CD1c-positive myeloid dendritic cell (primary cell): ENCODE results near the gene SLC51B.
"Not testable (repeated sequence)": the region's sequence is repeated elsewhere in the genome, so short reads cannot be mapped to it uniquely, and the experiment has no call there.

Experiments used
- DNase-seq: peaks from one replicate; pipeline ENCODE4 v3.0.0-alpha.2; 2016; ENCODE audit errors: extremely low spot score

The SLC51B gene

DNA sequence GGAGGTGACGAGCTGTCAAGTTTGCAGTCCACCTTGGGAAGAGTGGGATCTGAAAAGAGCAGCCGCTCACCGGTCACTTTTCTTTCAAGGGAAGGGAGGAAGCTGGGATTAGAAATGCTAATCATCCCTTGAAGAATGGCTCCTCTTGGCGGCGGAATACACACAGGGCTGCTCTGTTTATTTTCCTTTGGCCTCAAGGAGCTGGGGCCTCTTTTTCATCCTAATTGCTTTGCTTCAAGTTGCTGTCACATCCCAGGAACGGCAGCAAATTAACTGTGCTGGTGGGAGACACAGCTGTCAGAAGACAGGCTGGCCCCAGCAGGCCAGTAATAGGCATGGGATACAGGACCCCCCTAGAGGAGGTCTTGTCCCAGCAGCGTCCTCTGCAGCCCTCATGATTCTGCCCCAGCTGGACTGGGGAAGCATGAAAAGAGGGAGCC, 38.1 kb downstream of the SLC51B start:
- DNase-seq, result no peak

DNA sequence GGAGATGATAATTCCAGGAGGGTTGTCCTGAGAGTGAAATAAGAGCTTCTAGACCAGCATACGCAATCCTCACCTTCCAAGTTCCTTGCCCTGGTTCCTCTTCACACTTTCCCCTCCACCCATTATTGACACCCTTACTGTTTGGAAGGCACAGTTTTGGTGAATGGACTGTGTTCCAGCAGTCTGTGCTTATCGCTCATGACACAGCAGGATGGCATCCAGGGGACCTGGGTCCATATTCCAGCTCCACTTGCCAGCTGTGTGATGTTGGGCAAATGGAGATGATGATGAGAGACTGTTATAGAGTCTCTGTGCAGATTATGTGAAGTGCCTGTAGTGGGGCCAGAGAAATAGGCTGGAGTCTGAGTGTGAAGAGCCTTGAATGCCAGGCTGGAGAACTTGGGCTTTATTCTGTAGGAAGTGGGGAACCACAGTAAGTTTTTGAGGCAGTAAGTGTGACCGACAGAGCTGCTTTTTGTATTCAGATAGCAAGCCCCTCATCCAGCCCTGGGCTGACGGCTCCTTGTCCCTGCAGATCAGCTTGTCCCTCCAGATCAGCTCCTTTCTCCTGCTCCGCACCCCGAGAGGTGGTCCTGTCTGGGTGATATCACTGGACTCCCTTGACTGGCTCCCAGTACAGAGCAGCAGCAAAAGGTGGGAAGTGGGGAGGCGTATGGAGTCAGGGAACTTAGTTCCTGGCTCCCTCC, 39.5 kb downstream of the SLC51B start:
- DNase-seq, result no peak

DNA sequence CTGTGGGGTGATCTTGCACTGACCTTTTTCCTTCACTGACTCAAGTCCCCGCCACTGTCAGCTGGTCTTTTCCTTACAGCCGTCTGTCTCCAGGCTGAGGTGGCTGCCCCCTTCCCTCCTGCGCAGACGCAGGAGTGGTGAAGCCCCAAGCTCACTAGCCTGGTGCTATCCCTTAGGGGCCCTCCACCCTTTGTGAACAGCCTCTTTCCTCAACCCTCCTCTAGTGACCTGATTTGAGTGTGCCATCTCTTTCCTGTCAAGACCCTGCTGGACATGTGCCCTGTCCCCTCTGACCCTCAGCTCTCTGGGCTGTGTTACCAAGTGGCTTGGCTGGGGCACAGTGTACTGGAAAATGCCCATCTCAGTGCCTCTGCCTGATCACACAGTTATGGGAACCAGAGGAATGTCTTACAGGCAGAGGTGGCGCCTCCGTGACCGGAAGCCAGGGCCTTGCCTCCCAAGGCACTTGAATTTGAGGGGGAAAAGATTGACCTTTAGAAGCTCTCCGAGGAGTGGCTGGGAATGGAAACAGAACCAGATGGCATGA, 40.1 kb downstream of the SLC51B start:
- no peak for DNase-seq

DNA sequence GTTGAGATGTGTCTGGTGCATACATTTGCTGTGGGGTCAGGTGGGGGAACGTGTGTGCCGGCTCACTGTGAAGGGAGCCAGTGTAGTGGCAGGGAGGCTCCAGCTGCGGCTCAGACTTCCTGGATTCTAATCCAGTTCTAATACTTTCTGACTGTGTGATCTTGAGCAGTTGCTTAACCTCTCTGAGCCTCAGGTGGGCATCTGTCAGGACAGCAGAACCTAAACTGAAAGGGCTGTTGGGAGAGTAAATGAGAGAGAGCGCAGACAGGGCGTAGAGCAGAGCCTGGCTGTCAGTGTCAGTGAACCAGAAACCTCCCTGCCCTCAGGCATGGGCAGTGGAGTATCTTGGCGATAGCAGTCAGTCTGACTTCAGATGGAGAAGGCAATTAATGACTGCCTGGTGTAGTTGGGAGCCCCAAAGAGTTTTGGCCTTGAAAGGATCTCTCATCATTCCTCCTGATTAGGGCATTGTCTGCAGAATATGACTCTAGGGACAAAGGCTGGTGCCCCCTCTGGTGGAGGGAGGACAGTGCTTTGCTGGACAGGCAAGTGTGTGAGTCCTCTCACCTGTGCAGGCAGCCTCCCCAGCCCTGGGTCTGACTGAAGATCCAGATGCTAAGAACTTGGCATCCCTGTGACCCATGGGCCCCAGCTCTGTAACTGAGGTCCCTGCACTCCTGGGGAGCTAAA, 40.9 kb downstream of the SLC51B start:
- no peak for DNase-seq

DNA sequence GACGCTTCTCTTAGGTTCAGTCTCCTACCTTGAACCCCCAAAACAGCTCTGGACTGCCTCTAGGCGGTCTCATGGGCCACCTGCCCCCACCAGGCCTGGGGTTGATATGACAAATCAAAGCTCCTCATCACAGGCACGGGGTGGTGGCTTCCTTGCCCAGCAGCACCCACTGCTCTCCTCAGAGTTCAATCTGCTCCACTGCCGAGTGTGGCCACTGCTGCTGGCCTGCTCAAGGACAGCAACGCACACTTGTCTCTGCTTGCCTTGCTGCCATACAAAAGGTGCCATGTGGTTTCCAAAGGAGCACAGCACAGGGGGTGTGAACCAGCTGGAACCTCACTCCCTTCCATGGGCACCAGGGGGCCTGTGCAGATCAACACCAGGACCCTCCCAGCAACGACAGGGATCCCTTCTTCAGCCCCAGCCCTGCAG, 41.5 kb downstream of the SLC51B start:
- no peak for DNase-seq

DNA sequence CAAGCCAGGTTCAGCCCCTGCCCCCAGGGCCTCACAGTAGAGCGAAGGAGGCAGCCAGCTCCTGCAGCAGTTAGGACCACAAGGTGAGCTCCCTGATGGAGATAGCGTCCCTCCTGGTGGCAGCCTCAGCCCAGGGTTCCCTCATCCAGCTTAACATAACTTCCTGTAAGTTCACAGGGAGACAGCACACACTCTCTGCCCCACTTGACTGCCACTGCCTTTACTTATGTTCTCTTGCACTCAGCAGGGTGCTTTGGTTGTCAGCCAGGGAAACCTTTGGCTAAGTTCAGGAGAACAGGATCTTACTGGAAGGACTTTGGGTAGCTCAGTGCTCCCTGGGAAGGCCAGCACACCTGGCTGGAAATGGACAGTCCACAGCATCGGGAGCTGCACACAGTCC, 42.2 kb downstream of the SLC51B start:
- DNase-seq, result no peak

DNA sequence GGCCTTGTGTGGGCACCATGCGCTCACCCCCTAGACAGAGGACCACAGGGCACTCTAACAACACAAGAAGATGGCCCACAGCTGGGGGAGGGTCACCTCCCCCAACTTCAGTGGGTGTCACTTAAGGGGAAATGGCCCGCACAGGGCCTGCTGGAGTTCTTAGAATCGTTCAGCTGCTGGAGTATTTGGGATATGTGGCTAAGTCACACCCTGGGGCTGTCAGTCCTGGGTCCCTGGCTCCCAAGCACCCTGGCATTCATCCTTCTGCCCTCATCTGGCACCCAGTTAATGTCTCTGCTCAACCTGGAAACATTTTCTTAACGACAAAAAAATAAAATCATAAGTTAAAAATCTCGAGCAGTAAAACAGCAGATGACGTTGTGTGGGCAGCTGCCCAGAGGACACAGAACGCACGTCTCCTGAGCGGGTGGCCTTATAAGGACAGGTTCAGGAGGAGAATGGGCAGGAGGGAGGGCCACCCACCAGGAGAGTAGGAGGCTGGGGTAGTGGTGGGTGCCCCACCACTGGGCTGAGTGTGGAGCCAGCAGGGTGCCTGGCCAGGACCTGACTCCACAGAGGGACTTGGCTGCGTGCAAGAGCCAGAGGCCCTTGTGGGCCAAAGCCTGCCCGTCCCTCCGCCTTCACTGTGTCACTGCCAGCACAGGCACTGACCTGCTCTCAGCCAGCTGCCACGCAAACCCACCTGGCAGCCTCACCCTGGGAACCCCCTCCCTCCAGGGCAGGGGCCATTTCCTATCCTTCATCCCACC, 42.9 kb downstream of the SLC51B start:
- DNase-seq, result no peak

DNA sequence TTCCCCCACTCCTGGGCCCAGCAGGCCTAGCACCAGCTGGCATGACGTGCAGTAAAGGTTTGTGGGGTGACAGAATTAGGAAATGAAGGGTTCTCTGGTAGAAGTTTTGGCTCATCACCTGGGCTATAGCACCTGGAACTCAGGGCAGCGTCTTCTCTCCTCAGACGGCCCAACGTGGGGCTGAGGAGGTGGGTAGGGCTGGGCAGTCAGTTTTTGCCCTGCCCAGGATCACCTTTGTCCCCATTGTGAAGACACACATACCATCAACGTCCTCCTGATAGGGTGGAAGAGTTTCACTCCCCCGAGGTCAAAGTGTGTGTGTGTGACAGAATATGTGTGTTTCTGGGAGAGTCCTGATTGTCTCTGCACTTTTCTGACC, 43.4 kb downstream of the SLC51B start:
- DNase-seq, result no peak

DNA sequence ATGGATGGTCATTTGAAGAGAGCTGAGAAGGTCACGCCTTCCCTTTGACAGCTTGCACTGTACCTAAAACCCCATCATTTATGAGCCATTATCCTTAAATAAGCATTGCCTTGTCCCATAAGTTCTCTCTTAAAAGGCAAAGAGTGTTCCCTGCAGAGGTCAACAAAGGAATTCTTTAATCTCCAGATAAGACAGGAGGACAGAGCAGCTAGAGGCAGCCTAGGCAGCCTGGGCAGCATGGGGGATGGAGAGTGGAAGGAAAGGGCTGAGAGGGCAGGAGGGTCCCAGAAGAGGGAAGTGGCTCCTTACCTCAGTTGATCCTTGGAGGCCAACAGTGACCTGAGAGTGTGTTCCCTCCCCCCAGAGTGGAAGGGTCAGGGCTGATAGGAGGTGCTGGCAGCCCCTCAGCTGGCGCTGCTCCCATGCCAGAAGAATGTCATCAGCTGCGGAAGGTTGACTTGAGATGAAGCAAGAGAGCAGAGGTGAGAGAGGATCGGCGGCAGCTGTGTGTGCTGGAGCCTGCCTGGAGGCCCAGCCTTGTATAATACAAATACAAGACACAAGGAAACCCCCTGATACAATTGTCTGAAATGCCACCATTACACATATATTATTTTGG, 44.1 kb downstream of the SLC51B start:
- no peak for DNase-seq

DNA sequence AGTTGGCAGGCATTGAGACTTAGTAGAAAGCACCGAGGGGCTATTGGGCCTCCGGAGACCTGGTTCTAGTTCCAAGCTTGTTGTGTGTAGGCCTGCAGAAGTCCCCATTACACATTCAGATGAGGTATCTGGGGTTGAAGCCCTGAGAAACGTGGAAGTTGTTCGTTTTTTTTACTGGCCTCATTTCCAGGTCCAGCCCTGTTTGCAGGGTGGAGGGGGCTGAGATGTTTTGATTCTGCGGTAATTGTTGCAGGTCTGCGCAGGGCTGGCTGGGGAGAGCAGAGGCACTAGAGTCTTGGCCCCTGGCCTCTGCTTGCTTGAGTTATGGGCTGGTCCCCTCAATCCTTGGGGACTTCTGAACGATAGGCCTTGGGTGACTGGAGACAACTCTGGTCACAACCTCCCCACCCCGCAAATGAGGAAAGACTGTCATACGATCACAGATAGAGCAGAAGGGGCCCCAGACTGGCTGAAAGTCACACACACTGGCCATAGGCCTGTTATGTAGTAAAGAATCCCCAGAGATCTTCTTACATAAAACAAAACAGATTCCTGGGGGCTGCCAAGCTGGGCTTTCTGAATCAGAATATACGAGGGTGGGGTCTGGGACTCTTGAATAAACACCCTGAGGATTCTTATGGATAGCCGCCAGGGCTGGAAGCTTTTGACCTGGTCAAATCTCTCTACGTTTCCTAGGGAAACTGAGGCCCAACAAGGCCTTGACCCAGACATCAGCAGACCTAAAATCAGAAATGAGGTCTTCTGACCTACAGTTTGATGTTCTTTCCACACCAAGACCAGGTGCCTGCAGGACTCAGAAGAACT, 47.0 kb downstream of the SLC51B start:
- no peak for DNase-seq

DNA sequence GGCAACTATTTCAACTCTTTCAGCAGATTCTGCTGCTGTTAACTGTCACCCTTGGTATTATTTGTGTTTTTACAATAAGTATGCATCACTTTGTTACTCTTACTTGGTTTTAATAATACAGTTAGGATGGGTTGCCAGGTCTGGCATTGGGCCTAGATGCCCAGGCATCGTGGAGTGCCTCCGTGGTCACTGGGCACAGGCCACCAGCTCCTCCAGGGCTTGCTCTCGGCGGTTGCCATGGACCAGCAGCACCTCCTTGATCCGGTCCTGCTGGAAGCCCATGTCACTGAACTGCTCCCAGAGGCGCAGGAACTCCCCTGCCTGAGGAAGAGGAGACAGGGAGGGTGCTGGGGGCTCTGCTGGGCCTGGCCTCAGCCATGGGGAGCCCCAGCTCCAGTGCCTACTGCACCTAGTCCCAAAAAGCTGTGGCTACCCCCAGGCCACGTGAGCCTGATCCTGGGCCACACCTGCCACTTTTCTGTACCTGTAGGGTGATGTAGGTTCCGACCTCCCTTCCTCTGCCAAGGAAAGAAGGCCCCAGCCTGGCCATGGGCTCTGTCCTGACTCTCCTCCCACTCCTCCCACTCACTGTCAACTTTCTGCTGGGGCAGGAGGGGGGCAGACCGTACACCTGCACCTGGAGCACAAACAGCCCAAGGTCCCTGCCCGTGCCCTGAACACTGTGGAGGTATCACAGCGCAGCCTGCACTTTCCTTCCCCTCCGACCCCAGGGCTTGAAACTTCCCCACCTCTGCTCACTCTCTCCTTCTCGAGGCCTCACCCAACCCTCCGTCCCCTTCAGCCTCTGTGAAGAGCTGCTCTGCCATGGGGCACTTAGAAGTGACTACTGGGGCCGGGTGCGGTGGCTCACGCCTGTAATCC, 48.0 kb downstream of the SLC51B start:
- DNase-seq, result no peak

DNA sequence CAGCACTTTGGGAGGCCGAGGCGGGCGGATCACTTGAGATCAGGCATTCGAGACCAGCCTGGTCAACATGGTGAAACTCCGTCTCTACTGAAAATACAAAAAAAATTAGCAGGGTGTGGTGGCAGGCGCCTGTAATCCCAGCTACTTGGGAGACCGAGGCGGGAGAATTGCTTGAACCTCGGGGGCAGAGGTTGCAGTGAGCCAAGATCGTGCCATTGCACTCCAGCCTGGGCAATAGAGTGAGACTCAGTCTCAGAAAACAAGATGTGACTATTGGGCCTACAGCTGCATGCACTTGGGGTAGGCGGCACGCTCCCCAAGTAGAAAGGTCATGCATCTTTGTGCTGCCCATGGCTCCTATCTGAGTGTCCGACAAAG, 48.6 kb downstream of the SLC51B start:
- not testable (repeated sequence) for DNase-seq

DNA sequence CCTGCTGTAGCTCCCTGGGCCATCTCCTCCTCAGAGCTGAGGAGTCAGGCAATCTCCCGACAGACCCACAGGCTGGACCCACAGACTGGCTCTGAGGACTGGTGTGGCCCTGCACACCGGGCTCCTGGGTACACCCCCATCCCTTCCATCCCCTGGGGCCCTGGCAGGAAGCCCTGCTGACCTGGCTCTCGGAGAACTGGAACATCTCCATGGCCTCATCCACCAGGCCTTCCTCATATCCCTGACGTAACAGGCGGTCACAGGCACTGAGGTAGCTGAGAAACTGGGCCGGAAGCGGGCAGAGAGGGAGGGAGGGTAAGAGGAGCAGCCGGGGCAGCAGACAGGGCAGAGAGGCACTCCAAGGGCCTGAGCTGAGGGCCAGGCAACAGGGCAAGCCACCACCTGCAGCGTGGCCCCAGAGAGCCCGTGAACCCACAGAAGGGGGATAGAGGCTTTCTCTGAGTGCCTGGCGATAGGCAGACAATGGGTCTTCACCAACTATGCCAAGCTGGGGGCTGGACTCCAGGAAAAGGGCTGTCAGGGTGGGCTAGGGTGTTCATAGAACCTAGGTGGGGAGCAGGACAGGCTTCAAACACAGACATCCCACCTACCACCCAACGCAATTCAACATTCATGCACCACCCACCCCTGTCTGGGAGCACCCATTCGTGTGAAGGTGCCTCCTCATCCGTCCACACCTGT, 49.3 kb downstream of the SLC51B start:
- no peak for DNase-seq

DNA sequence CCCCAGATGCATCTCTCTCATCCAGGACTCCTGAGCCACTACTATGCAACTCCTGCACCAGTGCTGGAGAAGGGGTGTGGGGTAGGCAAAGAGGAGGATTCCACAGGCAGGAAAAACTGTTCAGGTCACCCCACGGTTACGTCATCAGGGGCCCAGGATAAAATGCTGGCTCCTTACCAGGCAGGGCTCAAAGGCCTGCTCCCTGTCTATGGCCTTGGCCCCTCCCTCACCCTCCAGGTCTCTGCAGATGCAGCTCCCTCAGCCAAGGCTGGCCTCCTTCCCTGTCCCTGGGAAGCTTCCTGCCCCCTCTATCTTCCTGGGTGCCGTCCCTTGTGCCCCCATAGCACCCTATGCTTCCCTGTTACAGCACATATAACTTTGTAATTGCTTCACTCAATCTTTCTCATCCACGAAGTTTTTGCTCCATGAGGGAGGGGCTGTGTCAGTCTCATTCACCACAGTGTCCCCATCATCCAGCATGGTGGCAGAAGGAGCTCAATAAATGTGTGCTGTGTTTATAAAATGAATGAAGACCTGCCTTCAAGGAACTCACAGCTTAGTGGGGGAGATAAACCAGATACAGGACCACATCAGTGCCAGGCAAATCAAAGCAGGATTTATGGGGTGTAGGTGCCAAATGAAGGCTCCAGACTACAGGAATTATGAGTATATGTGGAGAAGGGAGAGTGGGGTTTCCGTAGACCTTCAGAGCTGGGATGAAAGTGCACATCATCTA, 50.0 kb downstream of the SLC51B start:
- DNase-seq, result no peak

DNA sequence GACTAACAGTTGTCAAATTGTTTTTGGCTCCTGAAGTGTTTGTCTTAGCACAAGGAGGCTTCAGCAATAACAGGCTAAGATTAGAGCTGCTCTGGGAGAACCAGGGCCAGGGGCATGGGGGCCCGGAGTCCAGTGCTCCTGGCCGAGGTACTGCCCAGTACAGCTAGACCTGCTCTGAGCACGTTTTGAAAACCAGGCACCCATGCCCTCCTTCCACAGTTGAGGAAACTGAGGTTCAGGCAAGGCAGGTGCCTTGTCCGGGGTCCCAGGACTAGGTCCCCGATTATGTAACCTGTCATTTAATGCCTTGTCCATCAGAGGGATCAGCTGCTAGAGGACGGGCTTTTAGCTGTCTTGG, 50.5 kb downstream of the SLC51B start:
- no peak for DNase-seq

DNA sequence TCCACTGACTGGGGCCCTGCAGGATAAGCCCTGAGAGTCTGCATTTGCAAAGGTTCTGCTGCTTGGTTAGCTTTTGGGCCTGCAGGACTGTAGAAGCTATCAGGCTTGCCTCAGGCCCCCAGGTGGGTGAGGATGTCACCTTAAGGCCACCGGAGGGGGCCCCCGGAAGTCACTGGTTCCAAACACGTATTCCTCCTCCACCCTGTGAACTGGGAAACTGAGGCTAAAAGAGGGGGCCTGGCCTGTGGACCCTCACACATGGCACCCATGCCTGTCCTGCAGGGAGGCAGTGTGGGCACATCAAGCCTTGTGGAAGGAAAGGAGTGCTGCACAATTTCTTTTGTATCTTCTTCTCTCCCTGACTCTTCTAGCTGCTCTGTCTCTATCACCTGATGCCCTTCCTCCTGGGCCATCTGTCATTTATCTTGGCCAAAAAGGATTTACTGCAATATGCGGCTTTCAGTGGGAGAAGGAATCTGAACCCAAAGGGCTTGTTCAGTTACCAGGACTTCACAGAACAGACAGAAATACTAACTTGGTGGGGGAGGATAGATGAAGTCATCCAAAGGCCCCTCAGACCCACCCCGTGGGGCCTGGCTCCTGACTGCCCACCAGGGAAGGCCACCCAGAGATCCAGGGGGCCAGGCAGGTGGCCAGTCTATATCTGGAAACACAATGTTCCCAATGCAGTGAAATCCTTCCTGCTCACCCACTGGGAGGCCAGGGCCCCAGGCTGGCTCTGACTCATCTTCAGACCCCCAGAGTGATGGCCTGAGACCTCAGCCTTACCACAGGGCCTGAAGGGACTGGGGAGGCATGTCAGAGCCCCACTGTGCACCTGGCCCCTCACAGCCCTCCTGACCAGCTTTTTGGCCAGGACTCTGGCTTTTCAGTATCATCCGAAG, 51.5 kb downstream of the SLC51B start:
- no peak for DNase-seq

DNA sequence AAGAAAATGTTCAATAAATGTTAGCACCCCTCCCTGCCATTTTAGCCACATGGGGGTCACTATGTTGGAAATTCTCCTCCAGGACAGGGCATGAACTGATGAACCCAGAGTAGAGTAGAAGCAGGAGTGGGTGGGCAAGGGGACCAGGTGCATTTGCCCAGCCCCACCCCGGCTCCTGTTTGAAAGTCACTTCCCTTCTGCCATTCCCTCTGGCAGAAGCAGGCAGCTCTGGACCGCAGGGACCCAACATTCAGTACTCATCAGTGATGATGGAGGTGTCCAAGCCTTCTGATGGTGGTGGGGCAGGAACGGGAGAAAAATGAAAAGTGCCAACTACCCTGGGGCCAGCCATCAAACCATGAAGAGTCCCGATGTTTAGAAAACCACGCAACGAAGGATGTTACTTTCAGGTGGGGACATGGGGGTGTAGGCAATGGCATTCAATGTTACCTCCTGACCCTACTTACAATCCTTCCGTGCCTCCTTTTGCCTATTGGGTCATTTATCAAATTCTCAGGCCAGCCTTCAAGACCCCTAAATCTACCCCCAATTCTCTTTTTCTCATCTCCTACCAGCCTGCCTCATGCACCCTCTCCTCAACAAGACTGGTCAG, 52.6 kb downstream of the SLC51B start:
- DNase-seq, result no peak
